Measurements from ENCODE around the gene ZNF548. TPM values are rescaled to one million over a fixed set of nuclear protein-coding genes. Genes with fewer than 3 reads are reported as not detected.
A peak's percentile ranks its signal among the peaks of the same experiment; 100 is the strongest.

Gene ZNF548
- total and polyA plus RNA-seq, 9 donors = 13.4 to 28.2 (median 23.7) TPM

DNA sequence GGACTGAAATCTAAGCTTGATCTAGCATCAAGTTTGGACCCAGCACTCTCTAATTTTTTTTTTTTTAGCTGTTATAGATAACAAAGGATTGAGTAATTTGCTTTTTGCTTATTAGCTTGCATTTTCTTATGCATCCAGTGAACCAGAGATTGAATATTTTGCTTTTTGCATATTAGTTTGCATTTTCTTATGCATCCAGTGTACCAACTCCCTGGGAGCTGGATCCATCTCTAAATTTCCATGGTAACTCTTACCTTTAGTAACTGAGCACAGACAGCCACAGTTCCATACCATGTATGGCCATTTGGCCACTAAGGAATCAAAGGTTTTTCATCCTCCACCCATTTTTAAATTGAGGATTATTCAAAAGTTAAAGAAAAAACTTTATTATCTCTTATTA is 8.7 kb upstream of the ZNF548 start:
- intact Hi-C loops (cut with DNase I) = no loop called here
- H3K9me3 ChIP-seq = peaks cover 0 to 24% of the 10 kb centered on the region in 2 donors
- H3K4me3 ChIP-seq = no peak overlapping the region
- H3K27ac ChIP-seq = no peak overlapping the region
- no peaks in the 10 kb centered on the region for H3K27me3 ChIP-seq
- no peaks in the 10 kb centered on the region for H3K36me3 ChIP-seq
- no peak for DNase-seq
- no peaks in the 10 kb centered on the region for H3K4me1 ChIP-seq (ENCODE audit: insufficient read depth)
- TF ChIP-seq, protein P1, sequence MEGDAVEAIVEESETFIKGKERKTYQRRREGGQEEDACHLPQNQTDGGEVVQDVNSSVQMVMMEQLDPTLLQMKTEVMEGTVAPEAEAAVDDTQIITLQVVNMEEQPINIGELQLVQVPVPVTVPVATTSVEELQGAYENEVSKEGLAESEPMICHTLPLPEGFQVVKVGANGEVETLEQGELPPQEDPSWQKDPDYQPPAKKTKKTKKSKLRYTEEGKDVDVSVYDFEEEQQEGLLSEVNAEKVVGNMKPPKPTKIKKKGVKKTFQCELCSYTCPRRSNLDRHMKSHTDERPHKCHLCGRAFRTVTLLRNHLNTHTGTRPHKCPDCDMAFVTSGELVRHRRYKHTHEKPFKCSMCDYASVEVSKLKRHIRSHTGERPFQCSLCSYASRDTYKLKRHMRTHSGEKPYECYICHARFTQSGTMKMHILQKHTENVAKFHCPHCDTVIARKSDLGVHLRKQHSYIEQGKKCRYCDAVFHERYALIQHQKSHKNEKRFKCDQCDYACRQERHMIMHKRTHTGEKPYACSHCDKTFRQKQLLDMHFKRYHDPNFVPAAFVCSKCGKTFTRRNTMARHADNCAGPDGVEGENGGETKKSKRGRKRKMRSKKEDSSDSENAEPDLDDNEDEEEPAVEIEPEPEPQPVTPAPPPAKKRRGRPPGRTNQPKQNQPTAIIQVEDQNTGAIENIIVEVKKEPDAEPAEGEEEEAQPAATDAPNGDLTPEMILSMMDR (IDR thresholded peaks at IDR 0.05) = no peak
- TF ChIP-seq EP300 (IDR thresholded peaks at IDR 0.05) = no peak
- TF ChIP-seq POLR2A (IDR thresholded peaks at IDR 0.05) = no peak

DNA sequence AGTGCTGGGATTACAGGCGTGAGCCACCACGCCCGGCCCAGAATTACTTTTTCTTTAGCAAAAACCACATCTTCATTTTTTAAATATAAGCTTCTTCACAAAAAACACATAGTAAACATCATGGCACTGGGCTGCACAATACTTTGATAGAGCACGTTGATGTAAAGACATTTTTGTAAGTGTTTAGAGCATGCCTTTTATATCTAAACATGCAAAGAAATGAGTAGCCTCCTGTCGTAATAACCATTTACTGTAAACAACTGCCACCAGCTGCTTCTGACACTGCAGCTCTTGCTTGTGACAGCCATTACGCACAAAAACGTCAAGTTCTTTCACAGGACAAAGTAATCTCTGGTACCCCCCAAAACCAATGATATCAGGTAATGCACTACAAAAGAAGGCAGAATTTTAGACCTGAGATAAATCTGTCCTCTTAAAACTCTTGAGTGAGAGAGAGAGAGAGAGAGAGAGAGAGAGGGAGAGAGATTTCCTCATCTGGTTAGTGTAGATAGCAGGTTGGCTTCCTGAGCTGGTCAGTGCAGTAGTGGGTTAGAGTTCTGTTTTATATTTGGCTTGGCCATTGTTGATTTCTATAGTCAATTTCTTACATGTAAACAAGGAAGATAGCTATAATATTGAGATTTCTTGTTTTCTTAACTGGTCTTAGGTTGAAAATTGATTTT is 6.7 kb upstream of the ZNF548 start:
- 82 to 88% (median 84%) methylated on average over 7 of the region's 7 CpGs for WGBS, 3 donors
- TF ChIP-seq POLR2A (IDR thresholded peaks at IDR 0.05) (no peak), EP300 (IDR thresholded peaks at IDR 0.05) (no peak)
- TF ChIP-seq, protein P1 (IDR thresholded peaks at IDR 0.05) = no peak
- H3K4me3 ChIP-seq = no peak overlapping the region
- peaks cover 0 to 9% of the 10 kb centered on the region in 2 donors for H3K9me3 ChIP-seq
- no peak for DNase-seq
- H3K4me1 ChIP-seq (ENCODE audit: insufficient read depth) = no peaks in the 10 kb centered on the region
- H3K36me3 ChIP-seq = no peaks in the 10 kb centered on the region
- H3K27me3 ChIP-seq = no peaks in the 10 kb centered on the region
- H3K27ac ChIP-seq = no peak overlapping the region
- intact Hi-C loops (cut with DNase I) = no loop called here

GRCh38 chr19:57389194-57389729 is 392 bp upstream of the ZNF548 start:
- H3K36me3 ChIP-seq = no peaks in the 10 kb centered on the region
- H3K27me3 ChIP-seq = no peaks in the 10 kb centered on the region
- H3K4me1 ChIP-seq (ENCODE audit: insufficient read depth) = peaks cover 5% of the 10 kb centered on the region
- intact Hi-C loops (cut with DNase I) = no loop called here
- H3K4me3 ChIP-seq = peak overlapping the region; percentile 49
- H3K27ac ChIP-seq = peak overlapping the region; percentile 83 to 95
- no peak for TF ChIP-seq EP300 (IDR thresholded peaks at IDR 0.05)
- H3K9me3 ChIP-seq = peaks cover 3 to 10% of the 10 kb centered on the region in 2 donors
- no peak for DNase-seq
- WGBS, 3 donors = 48 to 56% (median 51%) methylated on average over 11 of the region's 11 CpGs

DNA sequence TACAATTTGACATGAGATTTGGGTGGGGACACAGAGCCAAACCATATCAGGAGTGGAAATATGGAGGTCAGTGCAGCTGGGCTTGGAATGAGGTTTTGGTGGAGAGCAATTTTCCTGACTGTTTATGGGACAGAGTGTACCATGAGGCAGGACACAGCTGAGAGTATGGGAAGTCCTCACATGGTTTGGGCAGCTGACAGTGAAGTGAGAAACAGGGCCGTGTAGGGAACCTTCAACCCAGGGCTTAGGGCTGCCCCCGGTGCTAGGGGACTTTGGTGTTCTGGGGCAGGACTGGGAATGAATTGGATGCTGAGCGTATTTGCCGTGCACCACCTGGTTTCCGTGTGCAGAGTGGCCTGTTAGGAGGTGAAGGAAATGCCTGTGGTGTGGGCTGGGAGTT is 6.1 kb downstream of the ZNF548 start:
- TF ChIP-seq POLR2A (IDR thresholded peaks at IDR 0.05) (no peak), EP300 (IDR thresholded peaks at IDR 0.05) (no peak)
- TF ChIP-seq, protein P1 (IDR thresholded peaks at IDR 0.05) = no peak
- Histone ChIP-seq H3K4me1 (ENCODE audit: insufficient read depth) (peaks cover under 1% of the 10 kb centered on the region), H3K27me3 (no peaks in the 10 kb centered on the region), H3K27ac (no peak overlapping the region), H3K4me3 (no peak overlapping the region), H3K9me3 (peaks cover 12 to 62% of the 10 kb centered on the region in 2 donors), H3K36me3 (peaks cover 3% of the 10 kb centered on the region)
- intact Hi-C loops (cut with DNase I) = no loop called here
- DNase-seq = no peak
- WGBS, 3 donors = 89 to 93% (median 91%) methylated on average over 5 of the region's 5 CpGs

DNA sequence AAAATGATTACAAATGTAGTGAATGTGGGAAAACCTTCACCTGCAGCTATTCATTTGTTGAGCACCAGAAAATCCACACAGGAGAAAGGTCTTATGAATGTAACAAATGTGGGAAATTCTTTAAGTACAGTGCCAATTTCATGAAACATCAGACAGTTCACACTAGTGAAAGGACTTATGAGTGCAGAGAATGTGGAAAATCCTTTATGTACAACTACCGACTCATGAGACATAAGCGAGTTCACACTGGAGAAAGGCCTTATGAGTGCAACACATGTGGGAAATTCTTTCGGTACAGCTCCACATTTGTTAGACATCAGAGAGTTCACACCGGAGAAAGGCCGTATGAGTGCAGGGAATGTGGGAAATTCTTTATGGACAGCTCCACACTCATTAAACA is 9.2 kb downstream of the ZNF548 start:
- DNase-seq = no peak
- H3K27me3 ChIP-seq = no peaks in the 10 kb centered on the region
- H3K4me1 ChIP-seq (ENCODE audit: insufficient read depth) = no peaks in the 10 kb centered on the region
- peaks cover 10 to 81% of the 10 kb centered on the region in 2 donors for H3K9me3 ChIP-seq
- H3K36me3 ChIP-seq = peaks cover 3% of the 10 kb centered on the region
- intact Hi-C loops (cut with DNase I) = no loop called here
- TF ChIP-seq EP300 (IDR thresholded peaks at IDR 0.05) (no peak), POLR2A (IDR thresholded peaks at IDR 0.05) (no peak)
- TF ChIP-seq, protein P1 (IDR thresholded peaks at IDR 0.05) = no peak
- H3K27ac ChIP-seq = no peak overlapping the region
- WGBS, 3 donors = 96 to 98% (median 98%) methylated on average over 5 of the region's 5 CpGs
- no peak overlapping the region for H3K4me3 ChIP-seq
